ENCODE measurements around the gene HMOX2. TPM values are rescaled to one million over a fixed set of nuclear protein-coding genes. Genes with fewer than 3 reads are reported as not detected.

The HMOX2 gene
- total RNA-seq, 1 donor from 2014 or later: 31.8 TPM

GRCh38 chr16:4532238-4532637 lies 56.0 kb downstream of the HMOX2 start:
- peaks cover 0 to 3% (median 2%) of the 10 kb centered on the region in 3 donors for H3K36me3 ChIP-seq (ENCODE audit: control insufficient read depth in 3 of 3, insufficient read depth in 3 of 3, low read length in 3 of 3)
- H3K27me3 ChIP-seq (ENCODE audit: control insufficient read depth in 3 of 3, insufficient read depth in 3 of 3, low read length in 3 of 3): no peaks in the 10 kb centered on the region
- no peak overlapping the region for H3K4me3 ChIP-seq (ENCODE audit: low read length in 3 of 3)
- H3K4me1 ChIP-seq (ENCODE audit: control insufficient read depth in 3 of 3, insufficient read depth in 3 of 3, low read length in 3 of 3): peaks cover 33 to 41% (median 33%) of the 10 kb centered on the region in 3 donors
- no peak overlapping the region for H3K27ac ChIP-seq (ENCODE audit: low read depth, low read length)
- H3K9ac ChIP-seq (ENCODE audit: low read depth in 1 of 3, low read length in 3 of 3): no peak overlapping the region
- no peaks in the 10 kb centered on the region for H3K9me3 ChIP-seq (ENCODE audit: control insufficient read depth in 3 of 3, low read length in 3 of 3)

DNA sequence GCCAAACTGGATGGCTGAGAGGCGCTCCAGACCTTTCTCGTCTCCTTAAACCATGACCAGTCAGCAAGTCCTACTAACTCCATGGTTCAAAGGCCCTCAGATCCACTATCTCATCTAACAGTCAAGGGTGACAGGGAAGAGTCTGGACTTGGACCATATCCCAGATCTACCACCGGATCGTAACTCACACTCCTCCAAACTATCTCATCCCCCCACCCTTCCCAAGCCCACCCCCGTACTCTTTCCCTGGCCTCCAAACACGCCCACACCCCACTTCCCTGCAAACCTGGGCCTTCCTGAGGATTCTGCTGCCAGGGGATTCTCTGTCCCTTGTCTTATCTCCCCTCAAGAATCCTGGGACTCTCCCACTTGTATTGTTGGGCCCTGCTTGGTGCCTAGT lies 57.3 kb downstream of the HMOX2 start:
- Histone ChIP-seq H3K9me3 (ENCODE audit: control insufficient read depth in 3 of 3, low read length in 3 of 3) (no peaks in the 10 kb centered on the region), H3K27me3 (ENCODE audit: control insufficient read depth in 3 of 3, insufficient read depth in 3 of 3, low read length in 3 of 3) (no peaks in the 10 kb centered on the region), H3K4me3 (ENCODE audit: low read length in 3 of 3) (no peak overlapping the region), H3K9ac (ENCODE audit: low read depth in 1 of 3, low read length in 3 of 3) (no peak overlapping the region), H3K36me3 (ENCODE audit: control insufficient read depth in 3 of 3, insufficient read depth in 3 of 3, low read length in 3 of 3) (peaks cover 0 to 3% (median 2%) of the 10 kb centered on the region in 3 donors), H3K27ac (ENCODE audit: low read depth, low read length) (peak overlapping the region; percentile 42), H3K4me1 (ENCODE audit: control insufficient read depth in 3 of 3, insufficient read depth in 3 of 3, low read length in 3 of 3) (peaks cover 38 to 45% (median 39%) of the 10 kb centered on the region in 3 donors)

GRCh38 chr16:4534151-4534790 lies 58.1 kb downstream of the HMOX2 start:
- Histone ChIP-seq H3K4me3 (ENCODE audit: low read length in 3 of 3) (no peak overlapping the region), H3K27ac (ENCODE audit: low read depth, low read length) (peak overlapping the region; percentile 42), H3K27me3 (ENCODE audit: control insufficient read depth in 3 of 3, insufficient read depth in 3 of 3, low read length in 3 of 3) (no peaks in the 10 kb centered on the region), H3K9ac (ENCODE audit: low read depth in 1 of 3, low read length in 3 of 3) (no peak overlapping the region), H3K9me3 (ENCODE audit: control insufficient read depth in 3 of 3, low read length in 3 of 3) (no peaks in the 10 kb centered on the region), H3K4me1 (ENCODE audit: control insufficient read depth in 3 of 3, insufficient read depth in 3 of 3, low read length in 3 of 3) (peaks cover 32 to 45% (median 36%) of the 10 kb centered on the region in 3 donors), H3K36me3 (ENCODE audit: control insufficient read depth in 3 of 3, insufficient read depth in 3 of 3, low read length in 3 of 3) (peaks cover 0 to 3% (median 2%) of the 10 kb centered on the region in 3 donors)

DNA sequence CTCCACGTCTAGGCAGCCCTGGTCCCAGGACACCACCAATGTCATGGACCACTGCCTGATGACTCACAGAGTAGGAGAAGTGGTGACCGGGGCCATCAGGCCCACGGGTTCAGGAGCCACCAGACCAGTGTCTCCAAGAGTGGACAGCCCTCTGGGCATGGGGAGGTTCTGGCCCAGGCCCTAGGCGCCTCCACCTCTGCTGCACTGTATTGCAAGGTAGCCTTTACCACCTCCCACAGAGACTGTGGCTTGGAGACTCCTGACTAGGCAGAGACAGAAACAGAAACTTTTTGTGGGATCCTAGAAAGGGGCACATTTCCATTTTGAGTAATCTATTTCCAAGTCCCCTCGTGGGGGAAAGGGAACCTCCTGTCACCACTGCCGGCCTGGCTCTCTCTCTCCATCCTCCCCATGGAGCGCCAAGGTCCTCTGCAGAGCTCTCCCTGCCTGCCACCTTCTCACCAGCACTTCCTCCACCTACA lies 59.5 kb downstream of the HMOX2 start:
- peaks cover 25 to 39% (median 30%) of the 10 kb centered on the region in 3 donors for H3K4me1 ChIP-seq (ENCODE audit: control insufficient read depth in 3 of 3, insufficient read depth in 3 of 3, low read length in 3 of 3)
- no peak overlapping the region for H3K9ac ChIP-seq (ENCODE audit: low read depth in 1 of 3, low read length in 3 of 3)
- H3K9me3 ChIP-seq (ENCODE audit: control insufficient read depth in 3 of 3, low read length in 3 of 3): peaks cover 0 to 7% (median 0%) of the 10 kb centered on the region in 3 donors
- H3K36me3 ChIP-seq (ENCODE audit: control insufficient read depth in 3 of 3, insufficient read depth in 3 of 3, low read length in 3 of 3): peaks cover 0 to 3% (median 2%) of the 10 kb centered on the region in 3 donors
- peak overlapping the region in 1 of 3 donors; percentile 17 for H3K4me3 ChIP-seq (ENCODE audit: low read length in 3 of 3)
- no peaks in the 10 kb centered on the region for H3K27me3 ChIP-seq (ENCODE audit: control insufficient read depth in 3 of 3, insufficient read depth in 3 of 3, low read length in 3 of 3)
- H3K27ac ChIP-seq (ENCODE audit: low read depth, low read length): no peak overlapping the region

GRCh38 chr16:4536391-4537106 lies 60.4 kb downstream of the HMOX2 start:
- H3K4me3 ChIP-seq (ENCODE audit: low read length in 3 of 3): peak overlapping the region in 2 of 3 donors; percentile 75 to 89
- H3K4me1 ChIP-seq (ENCODE audit: control insufficient read depth in 3 of 3, insufficient read depth in 3 of 3, low read length in 3 of 3): peaks cover 25 to 39% (median 30%) of the 10 kb centered on the region in 3 donors
- H3K27ac ChIP-seq (ENCODE audit: low read depth, low read length): no peak overlapping the region
- no peaks in the 10 kb centered on the region for H3K27me3 ChIP-seq (ENCODE audit: control insufficient read depth in 3 of 3, insufficient read depth in 3 of 3, low read length in 3 of 3)
- H3K9me3 ChIP-seq (ENCODE audit: control insufficient read depth in 3 of 3, low read length in 3 of 3): peaks cover 0 to 7% (median 0%) of the 10 kb centered on the region in 3 donors
- H3K9ac ChIP-seq (ENCODE audit: low read depth in 1 of 3, low read length in 3 of 3): peak overlapping the region in 2 of 3 donors; percentile 8 to 77
- H3K36me3 ChIP-seq (ENCODE audit: control insufficient read depth in 3 of 3, insufficient read depth in 3 of 3, low read length in 3 of 3): peaks cover 0 to 3% (median 2%) of the 10 kb centered on the region in 3 donors

GRCh38 chr16:4537376-4538343 lies 61.5 kb downstream of the HMOX2 start:
- Histone ChIP-seq H3K9me3 (ENCODE audit: control insufficient read depth in 3 of 3, low read length in 3 of 3) (peaks cover 0 to 7% (median 0%) of the 10 kb centered on the region in 3 donors), H3K27me3 (ENCODE audit: control insufficient read depth in 3 of 3, insufficient read depth in 3 of 3, low read length in 3 of 3) (no peaks in the 10 kb centered on the region), H3K4me3 (ENCODE audit: low read length in 3 of 3) (peak overlapping the region; percentile 75 to 89 (median 85)), H3K9ac (ENCODE audit: low read depth in 1 of 3, low read length in 3 of 3) (peak overlapping the region; percentile 77 to 89 (median 86)), H3K36me3 (ENCODE audit: control insufficient read depth in 3 of 3, insufficient read depth in 3 of 3, low read length in 3 of 3) (peaks cover 0 to 2% (median 2%) of the 10 kb centered on the region in 3 donors), H3K4me1 (ENCODE audit: control insufficient read depth in 3 of 3, insufficient read depth in 3 of 3, low read length in 3 of 3) (peaks cover 25 to 39% (median 30%) of the 10 kb centered on the region in 3 donors), H3K27ac (ENCODE audit: low read depth, low read length) (peak overlapping the region; percentile 91)

DNA sequence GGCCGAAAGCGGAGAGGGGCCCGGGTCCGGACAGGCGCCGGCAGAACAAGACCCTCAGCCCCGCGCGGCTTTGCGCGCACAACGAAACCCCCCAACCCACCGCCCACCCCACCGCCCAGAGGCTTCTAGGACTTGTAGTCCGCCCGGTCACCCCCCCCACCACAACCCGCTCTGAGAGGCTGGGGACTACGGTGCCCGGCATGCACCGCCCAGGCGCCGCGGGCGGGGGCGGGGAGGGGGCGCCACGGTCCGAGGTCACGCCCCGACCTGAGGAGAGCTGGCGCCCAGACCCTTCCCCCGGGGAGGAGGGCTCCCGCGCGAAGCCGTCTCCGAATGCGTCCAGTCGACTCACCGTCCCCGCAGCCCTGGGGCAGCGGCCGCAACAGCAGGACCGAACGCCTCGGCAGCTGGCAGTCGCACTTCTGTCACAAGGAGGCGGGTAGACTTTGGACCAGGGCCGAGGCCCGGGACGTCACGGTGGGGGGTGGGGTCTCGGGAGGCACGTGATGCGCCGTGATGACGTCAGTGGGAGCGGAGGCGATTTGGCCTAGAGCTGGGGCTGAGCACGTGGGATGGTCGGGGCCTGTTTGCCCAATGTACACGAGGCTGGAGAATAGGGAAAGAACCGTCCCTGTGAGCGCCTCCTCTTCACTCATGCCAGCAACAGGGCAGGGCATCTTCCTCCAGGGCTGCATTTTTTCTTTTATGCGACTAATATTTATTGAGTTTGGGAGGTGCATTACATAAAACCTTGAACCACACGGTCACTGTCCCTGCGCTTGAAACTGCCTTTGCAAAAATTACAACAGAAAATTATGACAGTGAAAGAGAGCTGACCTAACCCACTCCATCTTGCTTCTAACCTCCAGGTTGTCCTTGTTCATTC lies 62.4 kb downstream of the HMOX2 start, which contains the start of gene CDIP1:
Gene CDIP1 (minus strand): TSS at position 424 of the 886 bp plus-strand sequence. CDS start 24,643 bp downstream, outside the sequence.
- Histone ChIP-seq H3K4me3 (ENCODE audit: low read length in 3 of 3) (peak within 1 kb of the TSS; percentile 75 to 89 (median 85)), H3K36me3 (ENCODE audit: control insufficient read depth in 3 of 3, insufficient read depth in 3 of 3, low read length in 3 of 3) (peaks cover 0 to 2% (median 0%) of the 10 kb centered on the region in 3 donors), H3K9me3 (ENCODE audit: control insufficient read depth in 3 of 3, low read length in 3 of 3) (peaks cover 0 to 7% (median 0%) of the 10 kb centered on the region in 3 donors), H3K4me1 (ENCODE audit: control insufficient read depth in 3 of 3, insufficient read depth in 3 of 3, low read length in 3 of 3) (peaks cover 25 to 39% (median 28%) of the 10 kb centered on the region in 3 donors), H3K27ac (ENCODE audit: low read depth, low read length) (peak within 1 kb of the TSS; percentile 91), H3K27me3 (ENCODE audit: control insufficient read depth in 3 of 3, insufficient read depth in 3 of 3, low read length in 3 of 3) (no peaks in the 10 kb centered on the region), H3K9ac (ENCODE audit: low read depth in 1 of 3, low read length in 3 of 3) (peak within 1 kb of the TSS; percentile 81 to 89 (median 86))

DNA sequence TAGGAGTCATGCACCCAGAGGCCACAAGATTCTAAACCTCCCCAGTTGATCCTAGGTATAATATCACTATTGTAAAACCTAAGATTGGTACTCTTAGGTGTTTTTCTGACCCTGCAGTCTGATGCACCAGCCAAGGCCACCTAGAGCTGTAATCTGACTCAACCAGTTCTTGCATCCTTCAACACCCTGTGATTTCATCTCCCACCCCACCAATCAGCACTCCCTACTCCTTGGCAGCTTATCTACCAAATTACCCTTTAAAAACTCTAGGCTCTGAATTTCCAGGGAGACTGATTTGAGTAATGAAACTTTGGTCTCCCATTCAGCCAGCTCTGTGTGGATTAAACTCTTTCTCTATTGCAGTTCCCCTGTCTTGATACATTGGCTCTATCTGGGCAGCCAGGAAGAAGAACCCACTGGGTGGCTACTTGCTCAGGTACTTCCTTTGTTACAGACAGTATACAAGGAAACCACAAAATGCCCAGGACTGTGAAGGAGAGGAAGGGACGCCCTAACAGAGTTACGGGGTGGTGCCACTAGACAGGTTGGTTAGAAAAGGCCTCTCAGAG lies 63.6 kb downstream of the HMOX2 start:
- Histone ChIP-seq H3K4me3 (ENCODE audit: low read length in 3 of 3) (no peak overlapping the region), H3K4me1 (ENCODE audit: control insufficient read depth in 3 of 3, insufficient read depth in 3 of 3, low read length in 3 of 3) (peaks cover 20 to 33% (median 24%) of the 10 kb centered on the region in 3 donors), H3K9me3 (ENCODE audit: control insufficient read depth in 3 of 3, low read length in 3 of 3) (peaks cover 0 to 7% (median 0%) of the 10 kb centered on the region in 3 donors), H3K9ac (ENCODE audit: low read depth in 1 of 3, low read length in 3 of 3) (no peak overlapping the region), H3K36me3 (ENCODE audit: control insufficient read depth in 3 of 3, insufficient read depth in 3 of 3, low read length in 3 of 3) (no peaks in the 10 kb centered on the region), H3K27me3 (ENCODE audit: control insufficient read depth in 3 of 3, insufficient read depth in 3 of 3, low read length in 3 of 3) (no peaks in the 10 kb centered on the region), H3K27ac (ENCODE audit: low read depth, low read length) (no peak overlapping the region)
